Measurements from ENCODE around the gene SUSD6.

SUSD6 gene

GRCh38 chr14:69640931-69641330 lies 29.5 kb downstream of the SUSD6 start:
- TF ChIP-seq CTCF (conservative IDR thresholded peaks at IDR 0.05): no peak
- H3K27ac ChIP-seq: peak overlapping the region; percentile 98

GRCh38 chr14:69642212-69642793 lies 30.9 kb downstream of the SUSD6 start:
- H3K27ac ChIP-seq: peak overlapping the region; percentile 98

- H3K27ac ChIP-seq: peak overlapping the region; percentile 98
Observed at GRCh38 chr14:69643430-69644200, 32.2 kb downstream of the SUSD6 start.

GRCh38 chr14:69644814-69645213 lies 33.4 kb downstream of the SUSD6 start:
- no peak for TF ChIP-seq CTCF (conservative IDR thresholded peaks at IDR 0.05)
- peak overlapping the region; percentile 98 for H3K27ac ChIP-seq

More at GRCh38 chr14:69643430-69644200, 32.2 kb downstream of the SUSD6 start:
- TF ChIP-seq CTCF (conservative IDR thresholded peaks at IDR 0.05): no peak

- no peak for TF ChIP-seq CTCF (conservative IDR thresholded peaks at IDR 0.05)
- H3K27ac ChIP-seq: peak overlapping the region; percentile 83
Observed at GRCh38 chr14:69647213-69647612, 35.8 kb downstream of the SUSD6 start.

- H3K27ac ChIP-seq: peak overlapping the region; percentile 83
Observed at GRCh38 chr14:69647642-69648041, 36.2 kb downstream of the SUSD6 start.

GRCh38 chr14:69648480-69649451 lies 37.4 kb downstream of the SUSD6 start:
- no peak for TF ChIP-seq CTCF (conservative IDR thresholded peaks at IDR 0.05)
- peak overlapping the region; percentile 83 for H3K27ac ChIP-seq

GRCh38 chr14:69650948-69651369 lies 39.6 kb downstream of the SUSD6 start:
- H3K27ac ChIP-seq: peak overlapping the region; percentile 83
- no peak for TF ChIP-seq CTCF (conservative IDR thresholded peaks at IDR 0.05)

Measured in VCaP (cell line).